ENCODE measurements around the gene CAMK2D. TPM values are rescaled to one million over a fixed set of nuclear protein-coding genes. Genes with fewer than 3 reads are reported as not detected.

CAMK2D gene
- total and polyA plus RNA-seq, 4 donors: 10.1 to 31.0 (median 25.6) TPM

GRCh38 chr4:113534711-113535110 is 226.8 kb downstream of the CAMK2D start:
- no peak for TF ChIP-seq YY1 (IDR thresholded peaks at IDR 0.05)
- TF ChIP-seq ATF3 (IDR thresholded peaks at IDR 0.05): no peak
- no peak for TF ChIP-seq GABPA (IDR thresholded peaks at IDR 0.05 in 1 of 2, conservative IDR thresholded peaks at IDR 0.05 in 1 of 2)
- no peak for TF ChIP-seq HNF4A (conservative IDR thresholded peaks at IDR 0.05)
- TF ChIP-seq HNF4G (IDR thresholded peaks at IDR 0.05): no peak
- TF ChIP-seq RXRA (IDR thresholded peaks at IDR 0.05): no peak
- no peak for TF ChIP-seq TAF1 (conservative IDR thresholded peaks at IDR 0.05)
- TF ChIP-seq SP1 (IDR thresholded peaks at IDR 0.05): no peak
- DNase-seq (ENCODE audit: low spot score): no peak
- H3K9ac ChIP-seq (ENCODE audit: low read depth in 1 of 2, low read length in 2 of 2): no peak overlapping the region
- peaks cover 0 to 3% (median 1%) of the 10 kb centered on the region in 4 donors for H3K36me3 ChIP-seq (ENCODE audit: control insufficient read depth in 4 of 4, insufficient read depth in 3 of 4, low read depth in 1 of 4, low read length in 3 of 4)
- no peaks in the 10 kb centered on the region for H3K9me3 ChIP-seq (ENCODE audit: control insufficient read depth in 4 of 4, low read length in 3 of 4)
- H3K4me3 ChIP-seq (ENCODE audit: low read depth in 1 of 3, low read length in 3 of 3): no peak overlapping the region
- no peaks in the 10 kb centered on the region for H3K4me1 ChIP-seq (ENCODE audit: control insufficient read depth in 4 of 4, insufficient read depth in 4 of 4, low read length in 3 of 4)
- H3K27me3 ChIP-seq (ENCODE audit: control insufficient read depth in 4 of 4, insufficient read depth in 4 of 4, low read length in 3 of 4): no peaks in the 10 kb centered on the region
- 79% methylated on average over 1 of the region's 1 CpG for WGBS
- no peak overlapping the region for H3K27ac ChIP-seq (ENCODE audit: low read depth in 1 of 2, low read length in 2 of 2)

GRCh38 chr4:113531572-113531971 is 230.0 kb downstream of the CAMK2D start:
- no peak overlapping the region for H3K4me3 ChIP-seq (ENCODE audit: low read depth in 1 of 3, low read length in 3 of 3)
- no peaks in the 10 kb centered on the region for H3K9me3 ChIP-seq (ENCODE audit: control insufficient read depth in 4 of 4, low read length in 3 of 4)
- no peaks in the 10 kb centered on the region for H3K4me1 ChIP-seq (ENCODE audit: control insufficient read depth in 4 of 4, insufficient read depth in 4 of 4, low read length in 3 of 4)
- no peak overlapping the region for H3K9ac ChIP-seq (ENCODE audit: low read depth in 1 of 2, low read length in 2 of 2)
- no peak for TF ChIP-seq TAF1 (conservative IDR thresholded peaks at IDR 0.05)
- no peak for TF ChIP-seq RAD21 (IDR thresholded peaks at IDR 0.05)
- no peak for TF ChIP-seq RXRA (IDR thresholded peaks at IDR 0.05)
- TF ChIP-seq FOXA2 (IDR thresholded peaks at IDR 0.05): no peak
- no peak for TF ChIP-seq FOXA1 (IDR thresholded peaks at IDR 0.05)
- TF ChIP-seq HNF4A (conservative IDR thresholded peaks at IDR 0.05): no peak
- TF ChIP-seq ZBTB33 (IDR thresholded peaks at IDR 0.05): no peak
- no peak for TF ChIP-seq NR2F2 (IDR thresholded peaks at IDR 0.05)
- no peak for TF ChIP-seq EGR1 (IDR thresholded peaks at IDR 0.05; ENCODE audit: low read depth in 2 of 2)
- no peak for TF ChIP-seq ATF3 (IDR thresholded peaks at IDR 0.05)
- no peak for TF ChIP-seq HNF4G (IDR thresholded peaks at IDR 0.05)
- TF ChIP-seq JUND (IDR thresholded peaks at IDR 0.05): no peak
- no peak for TF ChIP-seq MAX (IDR thresholded peaks at IDR 0.05)
- no peaks in the 10 kb centered on the region for H3K27me3 ChIP-seq (ENCODE audit: control insufficient read depth in 4 of 4, insufficient read depth in 4 of 4, low read length in 3 of 4)
- H3K27ac ChIP-seq (ENCODE audit: low read depth in 1 of 2, low read length in 2 of 2): no peak overlapping the region
- WGBS: 93% methylated on average over 2 of the region's 2 CpGs
- H3K36me3 ChIP-seq (ENCODE audit: control insufficient read depth in 4 of 4, insufficient read depth in 3 of 4, low read depth in 1 of 4, low read length in 3 of 4): peaks cover 0 to 3% (median 1%) of the 10 kb centered on the region in 4 donors
- no peak for DNase-seq (ENCODE audit: low spot score)

- no peak overlapping the region for H3K9ac ChIP-seq (ENCODE audit: low read depth in 1 of 2, low read length in 2 of 2)
- H3K27me3 ChIP-seq (ENCODE audit: control insufficient read depth in 4 of 4, insufficient read depth in 4 of 4, low read length in 3 of 4): no peaks in the 10 kb centered on the region
- DNase-seq (ENCODE audit: low spot score): no peak
- WGBS: 83% methylated on average over 1 of the region's 1 CpG
- no peaks in the 10 kb centered on the region for H3K9me3 ChIP-seq (ENCODE audit: control insufficient read depth in 4 of 4, low read length in 3 of 4)
- no peak overlapping the region for H3K4me3 ChIP-seq (ENCODE audit: low read depth in 1 of 3, low read length in 3 of 3)
- no peaks in the 10 kb centered on the region for H3K4me1 ChIP-seq (ENCODE audit: control insufficient read depth in 4 of 4, insufficient read depth in 4 of 4, low read length in 3 of 4)
- peaks cover 0 to 5% (median 2%) of the 10 kb centered on the region in 4 donors for H3K36me3 ChIP-seq (ENCODE audit: control insufficient read depth in 4 of 4, insufficient read depth in 3 of 4, low read depth in 1 of 4, low read length in 3 of 4)
- no peak overlapping the region for H3K27ac ChIP-seq (ENCODE audit: low read depth in 1 of 2, low read length in 2 of 2)
- TF ChIP-seq EGR1 (IDR thresholded peaks at IDR 0.05; ENCODE audit: low read depth in 2 of 2): no peak
- TF ChIP-seq TAF1 (conservative IDR thresholded peaks at IDR 0.05): no peak
- no peak for TF ChIP-seq MAX (IDR thresholded peaks at IDR 0.05)
- TF ChIP-seq FOXA1 (IDR thresholded peaks at IDR 0.05): no peak
- no peak for TF ChIP-seq GABPA (IDR thresholded peaks at IDR 0.05 in 1 of 2, conservative IDR thresholded peaks at IDR 0.05 in 1 of 2)
- TF ChIP-seq JUND (IDR thresholded peaks at IDR 0.05): no peak
- TF ChIP-seq REST (IDR thresholded peaks at IDR 0.05): no peak
- TF ChIP-seq YY1 (IDR thresholded peaks at IDR 0.05): no peak
- no peak for TF ChIP-seq CTCF (IDR thresholded peaks at IDR 0.05; ENCODE audit: low read depth, low read length, missing input control)
- TF ChIP-seq FOXA2 (IDR thresholded peaks at IDR 0.05): no peak
- TF ChIP-seq NR2F2 (IDR thresholded peaks at IDR 0.05): no peak
- TF ChIP-seq HNF4A (conservative IDR thresholded peaks at IDR 0.05): no peak
Observed at GRCh38 chr4:113528395-113528794, 233.1 kb downstream of the CAMK2D start.
